Activated CD4-positive, alpha-beta T cell treated with anti-CD3 and anti-CD28 coated beads for 4 hours (primary cell): Measurements from ENCODE around the gene P2RY12.

Experiments used
- DNase-seq, 2 donors: peaks; one replicate each; pipeline ENCODE4 v3.0.0-alpha.2; 2020

Gene P2RY12

GRCh38 chr3:151330899-151331298, 53.7 kb downstream of the P2RY12 start:
- DNase-seq = no peak

- DNase-seq = no peak
Measured at GRCh38 chr3:151330379-151330778, 54.2 kb downstream of the P2RY12 start.

GRCh38 chr3:151329363-151329762, 55.2 kb downstream of the P2RY12 start, which contains the start of gene P2RY13:
TSS of gene P2RY13 (minus strand) at chr3:151329549. CDS start at chr3:151329528, 21 bp downstream.
- no peak for DNase-seq

GRCh38 chr3:151328298-151328995, 56.1 kb downstream of the P2RY12 start:
- peak in 1 of 2 donors; percentile 17 for DNase-seq

- DNase-seq = no peak
Measured at GRCh38 chr3:151327571-151328198, 56.9 kb downstream of the P2RY12 start.

GRCh38 chr3:151322511-151322910, 62.0 kb downstream of the P2RY12 start:
- no peak for DNase-seq

GRCh38 chr3:151321526-151321925, 63.0 kb downstream of the P2RY12 start:
- DNase-seq = no peak

- DNase-seq = no peak
Measured at GRCh38 chr3:151320131-151320530, 64.4 kb downstream of the P2RY12 start.

- DNase-seq = no peak
Measured at GRCh38 chr3:151319628-151320027, 64.9 kb downstream of the P2RY12 start.

GRCh38 chr3:151318991-151319390, 65.6 kb downstream of the P2RY12 start:
- DNase-seq = no peak

- DNase-seq = no peak
Measured at GRCh38 chr3:151318313-151318712, 66.2 kb downstream of the P2RY12 start.

- DNase-seq = no peak
Measured at GRCh38 chr3:151316267-151316991, 68.1 kb downstream of the P2RY12 start, which contains the start of gene GPR87. TSS of gene GPR87 (minus strand) at chr3:151316820. CDS start at chr3:151300100, 16,720 bp downstream.

GRCh38 chr3:151315846-151316245, 68.7 kb downstream of the P2RY12 start:
- DNase-seq = no peak

- DNase-seq = no peak
Measured at GRCh38 chr3:151315136-151315535, 69.4 kb downstream of the P2RY12 start.

GRCh38 chr3:151314593-151314992, 70.0 kb downstream of the P2RY12 start:
- no peak for DNase-seq

GRCh38 chr3:151314137-151314536, 70.4 kb downstream of the P2RY12 start:
- DNase-seq = no peak

GRCh38 chr3:151312972-151313371, 71.6 kb downstream of the P2RY12 start:
- DNase-seq = no peak

GRCh38 chr3:151309566-151309965, 75.0 kb downstream of the P2RY12 start:
- no peak for DNase-seq

GRCh38 chr3:151307583-151308488, 76.7 kb downstream of the P2RY12 start:
- no peak for DNase-seq

GRCh38 chr3:151307131-151307530, 77.4 kb downstream of the P2RY12 start:
- no peak for DNase-seq

- DNase-seq = no peak
Measured at GRCh38 chr3:151306168-151306810, 78.3 kb downstream of the P2RY12 start.

GRCh38 chr3:151305775-151306151, 78.8 kb downstream of the P2RY12 start:
- DNase-seq = no peak
